Measurements from ENCODE around the gene PRDM16. TPM values are rescaled to one million over a fixed set of nuclear protein-coding genes. Genes with fewer than 3 reads are reported as not detected.

Gene PRDM16
- total and polyA plus RNA-seq, 2 experiments from 2014 or later: 0.14 to 0.16 TPM

GRCh38 chr1:3074800-3075199, 5.8 kb downstream of the PRDM16 start:
- no peak for ATAC-seq
- H3F3A ChIP-seq (replicated peaks; ENCODE audit: low read depth): no peaks in the 10 kb centered on the region
- H3K4me2 ChIP-seq: no peak overlapping the region
- TF ChIP-seq ZNF331 (CRISPR knock-in tag; IDR thresholded peaks at IDR 0.05; ENCODE audit: low read depth) (no peak), ZNF114 (CRISPR knock-in tag; IDR thresholded peaks at IDR 0.05) (no peak), CREB1 (CRISPR knock-in tag; IDR thresholded peaks at IDR 0.05; ENCODE audit: low read depth) (no peak), NANOG (IDR thresholded peaks at IDR 0.05; ENCODE audit: borderline replicate concordance) (no peak), EZH2 (IDR thresholded peaks at IDR 0.05; ENCODE audit: low read depth, unreplicated experiment) (no peak), ZNF462 (CRISPR knock-in tag; IDR thresholded peaks at IDR 0.05) (no peak), JUNB (IDR thresholded peaks at IDR 0.05; ENCODE audit: unreplicated experiment) (no peak), EZH2phosphoT487 (IDR thresholded peaks at IDR 0.05; ENCODE audit: unreplicated experiment) (no peak), STAT1 (IDR thresholded peaks at IDR 0.05; ENCODE audit: unreplicated experiment) (no peak), ETS1 (IDR thresholded peaks at IDR 0.05) (no peak), REST (IDR thresholded peaks at IDR 0.05; ENCODE audit: unreplicated experiment) (no peak), POLR2AphosphoS5 (IDR thresholded peaks at IDR 0.05; ENCODE audit: low read depth) (no peak)
- TF ChIP-seq, protein P1, sequence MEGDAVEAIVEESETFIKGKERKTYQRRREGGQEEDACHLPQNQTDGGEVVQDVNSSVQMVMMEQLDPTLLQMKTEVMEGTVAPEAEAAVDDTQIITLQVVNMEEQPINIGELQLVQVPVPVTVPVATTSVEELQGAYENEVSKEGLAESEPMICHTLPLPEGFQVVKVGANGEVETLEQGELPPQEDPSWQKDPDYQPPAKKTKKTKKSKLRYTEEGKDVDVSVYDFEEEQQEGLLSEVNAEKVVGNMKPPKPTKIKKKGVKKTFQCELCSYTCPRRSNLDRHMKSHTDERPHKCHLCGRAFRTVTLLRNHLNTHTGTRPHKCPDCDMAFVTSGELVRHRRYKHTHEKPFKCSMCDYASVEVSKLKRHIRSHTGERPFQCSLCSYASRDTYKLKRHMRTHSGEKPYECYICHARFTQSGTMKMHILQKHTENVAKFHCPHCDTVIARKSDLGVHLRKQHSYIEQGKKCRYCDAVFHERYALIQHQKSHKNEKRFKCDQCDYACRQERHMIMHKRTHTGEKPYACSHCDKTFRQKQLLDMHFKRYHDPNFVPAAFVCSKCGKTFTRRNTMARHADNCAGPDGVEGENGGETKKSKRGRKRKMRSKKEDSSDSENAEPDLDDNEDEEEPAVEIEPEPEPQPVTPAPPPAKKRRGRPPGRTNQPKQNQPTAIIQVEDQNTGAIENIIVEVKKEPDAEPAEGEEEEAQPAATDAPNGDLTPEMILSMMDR (conservative IDR thresholded peaks at IDR 0.05; ENCODE audit: low read depth in 2 of 2): no peak
- H3K9me2 ChIP-seq (ENCODE audit: insufficient read depth): no peaks in the 10 kb centered on the region
- no peak overlapping the region for H3K4me3 Mint-ChIP-seq
- H3K27me3 ChIP-seq (ENCODE audit: insufficient read depth): peaks cover 57% of the 10 kb centered on the region
- no peaks in the 10 kb centered on the region for H3K9me3 Mint-ChIP-seq
- no peak for DNase-seq (ENCODE audit: low spot score)
- H3K4me1 ChIP-seq (ENCODE audit: insufficient read depth): peaks cover 29% of the 10 kb centered on the region
- no peaks in the 10 kb centered on the region for H3K36me3 Mint-ChIP-seq (ENCODE audit: low read depth)
- H2AFZ ChIP-seq: no peak overlapping the region
- H3K4me1 Mint-ChIP-seq: peaks cover 22% of the 10 kb centered on the region; the same call in 2 of the 3 replicates
- no peak overlapping the region for H3K27ac Mint-ChIP-seq
- no peak overlapping the region for H3K4me3 ChIP-seq
- no peak overlapping the region for H3K27ac ChIP-seq (ENCODE audit: low read depth)
- no peaks in the 10 kb centered on the region; the same call in 1 of the 2 replicates for H4K20me1 ChIP-seq (replicated peaks; ENCODE audit: insufficient read depth)
- H3K79me2 ChIP-seq (replicated peaks; ENCODE audit: insufficient read depth): no peaks in the 10 kb centered on the region
- H3K36me3 ChIP-seq (ENCODE audit: insufficient read depth): no peaks in the 10 kb centered on the region
- H3K27me3 Mint-ChIP-seq (ENCODE audit: insufficient read depth, low read depth, poor library complexity): peaks cover 53% of the 10 kb centered on the region

Data from GM23338 (cell line).